ENCODE measurements around the gene DYNC2LI1. TPM values are rescaled to one million over a fixed set of nuclear protein-coding genes. Genes with fewer than 3 reads are reported as not detected.

The DYNC2LI1 gene
- total and polyA plus RNA-seq, 2 donors (not counting 1 experiment from before 2014, with no cell fraction given): 23.6 to 24.4 TPM

GRCh38 chr2:43727634-43728014 lies 46.2 kb upstream of the DYNC2LI1 start:
- DNase-seq (ENCODE audit: low read depth in 2 of 2): peak in 1 of 2 donors; percentile 50
- no peak for TF ChIP-seq CTCF (conservative IDR thresholded peaks at IDR 0.05 in 1 of 2, IDR thresholded peaks at IDR 0.05 in 1 of 2; ENCODE audit: low read depth in 1 of 2, low read length in 2 of 2)
- TF ChIP-seq EZH2 (IDR thresholded peaks at IDR 0.05; ENCODE audit: low read length, missing control alignments): no peak
- no peak overlapping the region for H3K4me3 ChIP-seq (replicated peaks in 1 of 4; ENCODE audit: control extremely low read depth in 1 of 4, insufficient read depth in 1 of 4, low read depth in 3 of 4, low read length in 4 of 4)
- no peaks in the 10 kb centered on the region for H3K36me3 ChIP-seq (ENCODE audit: control insufficient read depth, insufficient read depth, low read length)
- H3K9ac ChIP-seq (ENCODE audit: insufficient read depth, low read length): no peak overlapping the region
- no peak overlapping the region for H3K27ac ChIP-seq (ENCODE audit: insufficient read depth, low read length)
- no peak overlapping the region for H3K4me2 ChIP-seq (ENCODE audit: extremely low read depth, insufficient read depth, low read length)
- H2AFZ ChIP-seq (ENCODE audit: low read length): no peak overlapping the region
- H4K20me1 ChIP-seq (ENCODE audit: control insufficient read depth, extremely low read depth, insufficient read depth, low read length): no peaks in the 10 kb centered on the region
- no peaks in the 10 kb centered on the region for H3K4me1 ChIP-seq (ENCODE audit: control insufficient read depth, extremely low read depth, insufficient read depth, low read length)
- no peaks in the 10 kb centered on the region for H3K79me2 ChIP-seq (ENCODE audit: control insufficient read depth, insufficient read depth, low read length)
- H3K27me3 ChIP-seq (ENCODE audit: control insufficient read depth, insufficient read depth, low read length): no peaks in the 10 kb centered on the region
- H3K9me3 ChIP-seq (ENCODE audit: control insufficient read depth, insufficient read depth, low read depth, low read length): no peaks in the 10 kb centered on the region

GRCh38 chr2:43729491-43730174 lies 44.2 kb upstream of the DYNC2LI1 start:
- Histone ChIP-seq H3K27ac (ENCODE audit: insufficient read depth, low read length) (no peak overlapping the region), H3K4me1 (ENCODE audit: control insufficient read depth, extremely low read depth, insufficient read depth, low read length) (no peaks in the 10 kb centered on the region), H4K20me1 (ENCODE audit: control insufficient read depth, extremely low read depth, insufficient read depth, low read length) (no peaks in the 10 kb centered on the region), H3K9ac (ENCODE audit: insufficient read depth, low read length) (no peak overlapping the region), H3K27me3 (ENCODE audit: control insufficient read depth, insufficient read depth, low read length) (no peaks in the 10 kb centered on the region), H3K79me2 (ENCODE audit: control insufficient read depth, insufficient read depth, low read length) (no peaks in the 10 kb centered on the region), H3K36me3 (ENCODE audit: control insufficient read depth, insufficient read depth, low read length) (no peaks in the 10 kb centered on the region), H2AFZ (ENCODE audit: low read length) (no peak overlapping the region), H3K9me3 (ENCODE audit: control insufficient read depth, insufficient read depth, low read depth, low read length) (no peaks in the 10 kb centered on the region), H3K4me2 (ENCODE audit: extremely low read depth, insufficient read depth, low read length) (no peak overlapping the region), H3K4me3 (replicated peaks in 1 of 4; ENCODE audit: control extremely low read depth in 1 of 4, insufficient read depth in 1 of 4, low read depth in 3 of 4, low read length in 4 of 4) (no peak overlapping the region)
- no peak for TF ChIP-seq EZH2 (IDR thresholded peaks at IDR 0.05; ENCODE audit: low read length, missing control alignments)
- TF ChIP-seq CTCF (conservative IDR thresholded peaks at IDR 0.05 in 1 of 2, IDR thresholded peaks at IDR 0.05 in 1 of 2; ENCODE audit: low read depth in 1 of 2, low read length in 2 of 2): no peak
- DNase-seq (ENCODE audit: low read depth in 2 of 2): peak in 1 of 2 donors; percentile 59

- H4K20me1 ChIP-seq (ENCODE audit: control insufficient read depth, extremely low read depth, insufficient read depth, low read length): no peaks in the 10 kb centered on the region
- no peak overlapping the region for H3K4me2 ChIP-seq (ENCODE audit: extremely low read depth, insufficient read depth, low read length)
- peak in 1 of 2 donors; percentile 51 for DNase-seq (ENCODE audit: low read depth in 2 of 2)
- TF ChIP-seq CTCF (conservative IDR thresholded peaks at IDR 0.05 in 1 of 2, IDR thresholded peaks at IDR 0.05 in 1 of 2; ENCODE audit: low read depth in 1 of 2, low read length in 2 of 2): no peak
- TF ChIP-seq EZH2 (IDR thresholded peaks at IDR 0.05; ENCODE audit: low read length, missing control alignments): no peak
- no peak overlapping the region for H3K27ac ChIP-seq (ENCODE audit: insufficient read depth, low read length)
- no peaks in the 10 kb centered on the region for H3K4me1 ChIP-seq (ENCODE audit: control insufficient read depth, extremely low read depth, insufficient read depth, low read length)
- H3K36me3 ChIP-seq (ENCODE audit: control insufficient read depth, insufficient read depth, low read length): no peaks in the 10 kb centered on the region
- H3K9me3 ChIP-seq (ENCODE audit: control insufficient read depth, insufficient read depth, low read depth, low read length): no peaks in the 10 kb centered on the region
- H3K9ac ChIP-seq (ENCODE audit: insufficient read depth, low read length): no peak overlapping the region
- no peaks in the 10 kb centered on the region for H3K27me3 ChIP-seq (ENCODE audit: control insufficient read depth, insufficient read depth, low read length)
- no peak overlapping the region for H3K4me3 ChIP-seq (replicated peaks in 1 of 4; ENCODE audit: control extremely low read depth in 1 of 4, insufficient read depth in 1 of 4, low read depth in 3 of 4, low read length in 4 of 4)
- H3K79me2 ChIP-seq (ENCODE audit: control insufficient read depth, insufficient read depth, low read length): no peaks in the 10 kb centered on the region
- H2AFZ ChIP-seq (ENCODE audit: low read length): no peak overlapping the region
These were observed 42.6 kb upstream of the DYNC2LI1 start for GRCh38 chr2:43731211-43731610.
